Urothelium cell line (cell line): Measurements from ENCODE around the gene FIBIN.

ENCODE experiments used
- DNase-seq: peaks from one replicate; pipeline ENCODE4 v3.0.0; 2011; ENCODE audit warnings: low spot score, mixed read lengths
- FAIRE-seq: peaks from 2 replicates; lab custom pipeline; 2011; peaks lifted over from hg19 to GRCh38; lab: Jason Lieb, UNC

The FIBIN gene

GRCh38 chr11:27020751-27021150, 26.8 kb downstream of the FIBIN start:
- FAIRE-seq, result no peak
- no peak for DNase-seq

GRCh38 chr11:27022659-27023251, 28.8 kb downstream of the FIBIN start:
- FAIRE-seq, result no peak
- no peak for DNase-seq

- FAIRE-seq (no peak), DNase-seq (no peak)
Measured at GRCh38 chr11:27024865-27025264, 31.0 kb downstream of the FIBIN start.

GRCh38 chr11:27025312-27025955, 31.5 kb downstream of the FIBIN start:
- no peak for FAIRE-seq
- DNase-seq, result no peak

GRCh38 chr11:27025957-27026733, 32.2 kb downstream of the FIBIN start:
- DNase-seq, result no peak
- FAIRE-seq, result no peak

GRCh38 chr11:27028561-27028965, 34.7 kb downstream of the FIBIN start:
- no peak for FAIRE-seq

GRCh38 chr11:27029966-27030365, 36.1 kb downstream of the FIBIN start:
- no peak for DNase-seq
- FAIRE-seq, result no peak

More at GRCh38 chr11:27028561-27028965, 34.7 kb downstream of the FIBIN start:
- no peak for DNase-seq

- DNase-seq (no peak), FAIRE-seq (no peak)
Measured at GRCh38 chr11:27031754-27032153, 37.8 kb downstream of the FIBIN start.

- no peak for FAIRE-seq
- no peak for DNase-seq
Measured at GRCh38 chr11:27039873-27040272, 46.0 kb downstream of the FIBIN start.

GRCh38 chr11:27040302-27041115, 46.6 kb downstream of the FIBIN start, which contains the start of gene BBOX1:
Gene BBOX1 (plus strand): TSS chr11:27040815. CDS start chr11:27055431, 14,616 bp downstream.
- no peak for DNase-seq
- FAIRE-seq, result no peak

GRCh38 chr11:27041141-27041899, 47.4 kb downstream of the FIBIN start:
- no peak for FAIRE-seq
- no peak for DNase-seq
